WTC11 (cell line): ENCODE results near the gene CSF1. TPM values are rescaled to one million over a fixed set of nuclear protein-coding genes. Genes with fewer than 3 reads are reported as not detected.

Experiments used
- ATAC-seq: fragments of 200-7000 bp; cut with Tn5 transposase; 2 replicates; pipeline ENCODE4 v1.10.0; 2021; ENCODE audit warnings: mild to moderate bottlenecking, moderate library complexity
- CTCF ChIA-PET: fragments of 300-600 bp; sonication (Branson Sonifier 250); formaldehyde crosslinking; loops from one replicate; lab custom pipeline; 2021; ENCODE audit warnings: antibody characterized with exemption; lab: Charles Lee
- POLR2A ChIA-PET: fragments of 350-600 bp; sonication (Branson Sonifier 250); formaldehyde crosslinking; loops from one replicate; lab custom pipeline; 2021; ENCODE audit warnings: antibody characterized with exemption; lab: Charles Lee
- DNase-seq: peaks from one replicate; pipeline ENCODE4 v3.0.0; 2021; ENCODE audit warnings: low spot score
- H3K27ac Mint-ChIP-seq: 2 replicates; pipeline ENCODE4 v1.8.0; 2021; ENCODE audit warnings: mixed read lengths
- H3K27me3 Mint-ChIP-seq: 2 replicates; pipeline ENCODE4 v1.8.0; 2021; ENCODE audit warnings: low read depth, mild to moderate bottlenecking, moderate library complexity, mixed read lengths
- H3K36me3 Mint-ChIP-seq: 2 replicates; pipeline ENCODE4 v1.8.0; 2021; ENCODE audit warnings: mixed read lengths
- H3K4me1 Mint-ChIP-seq: 2 replicates; pipeline ENCODE4 v1.8.0; 2022; ENCODE audit warnings: mixed read lengths
- H3K4me3 Mint-ChIP-seq: 2 replicates; pipeline ENCODE4 v1.8.0; 2021; ENCODE audit warnings: mild to moderate bottlenecking, moderate library complexity, mixed read lengths
- H3K9me3 Mint-ChIP-seq: 2 replicates; pipeline ENCODE4 v1.8.0; 2021; ENCODE audit warnings: mixed read lengths
- ELF4 ChIP-seq: sonication (generic); formaldehyde crosslinking; IDR thresholded peaks from 2 replicates; pipeline ENCODE4 v1.8.1; 2022; ENCODE audit warnings: low read depth, mild to moderate bottlenecking, moderate library complexity, missing genetic modification reagents
- EMX1 ChIP-seq: fragments of 250-450 bp; sonication (Bioruptor Pico); IDR thresholded peaks from 2 replicates; pipeline ENCODE4 v1.8.0; 2021; ENCODE audit warnings: mild to moderate bottlenecking
- GABPB1 ChIP-seq: sonication (generic); formaldehyde crosslinking; IDR thresholded peaks from 2 replicates; pipeline ENCODE4 v1.8.1; 2023; ENCODE audit warnings: mild to moderate bottlenecking, missing genetic modification reagents
- MYBL2 ChIP-seq: sonication (generic); formaldehyde crosslinking; IDR thresholded peaks from 2 replicates; pipeline ENCODE4 v1.8.1; 2023; ENCODE audit warnings: mild to moderate bottlenecking, moderate library complexity, missing genetic modification reagents
- NFATC4 ChIP-seq: fragments of 250-450 bp; sonication (Bioruptor Pico); IDR thresholded peaks from 2 replicates; pipeline ENCODE4 v1.9.0; 2021; ENCODE audit warnings: mild to moderate bottlenecking
- NR1H2 ChIP-seq: sonication (generic); formaldehyde crosslinking; IDR thresholded peaks from 2 replicates; pipeline ENCODE4 v1.9.0; 2021; ENCODE audit warnings: mild to moderate bottlenecking, moderate library complexity, missing genetic modification reagents
- SMAD3 ChIP-seq: sonication (generic); formaldehyde crosslinking; IDR thresholded peaks from 2 replicates; pipeline ENCODE4 v1.8.0; 2022; ENCODE audit warnings: missing genetic modification reagents, mild to moderate bottlenecking, borderline replicate concordance
- ZNF138 ChIP-seq: sonication (generic); formaldehyde crosslinking; conservative IDR thresholded peaks from 2 replicates; pipeline ENCODE4 v1.8.1; 2022; ENCODE audit warnings: mild to moderate bottlenecking, moderate library complexity, missing genetic modification reagents
- ZNF232 ChIP-seq: sonication (generic); formaldehyde crosslinking; IDR thresholded peaks from 2 replicates; pipeline ENCODE4 v1.8.0; 2022; ENCODE audit warnings: mild to moderate bottlenecking, missing genetic modification reagents
- ZNF263 ChIP-seq: sonication (generic); formaldehyde crosslinking; IDR thresholded peaks from 2 replicates; pipeline ENCODE4 v1.8.1; 2022; ENCODE audit warnings: low read depth, mild to moderate bottlenecking, moderate library complexity, missing genetic modification reagents
- ZNF416 ChIP-seq: fragments of 250-450 bp; sonication (Bioruptor Pico); IDR thresholded peaks from 2 replicates; pipeline ENCODE4 v1.9.0; 2021; ENCODE audit warnings: mild to moderate bottlenecking, inconsistent platforms
- total RNA-seq: library from RNA; stranded (reverse); gene quantifications from 3 replicates; pipeline ENCODE4 v1.2.3, GENCODE V29; 2021
- TF ChIP-seq, protein P1 (sequence below): sonication (generic); formaldehyde crosslinking; IDR thresholded peaks from 2 replicates; pipeline ENCODE4 v1.8.1; 2023; ENCODE audit warnings: mild to moderate bottlenecking, missing genetic modification reagents, borderline replicate concordance
- TF ChIP-seq, protein P2 (sequence below): fragments of 250-450 bp; sonication (Bioruptor Pico); IDR thresholded peaks from 2 replicates; pipeline ENCODE4 v1.9.0; 2021; ENCODE audit warnings: mild to moderate bottlenecking
- TF ChIP-seq, protein P3 (sequence below): fragments of 250-450 bp; sonication (Bioruptor Pico); IDR thresholded peaks from 2 replicates; pipeline ENCODE4 v1.9.0; 2021; ENCODE audit warnings: moderate library complexity, mild to moderate bottlenecking, inconsistent platforms, borderline replicate concordance
- TF ChIP-seq, protein P4 (sequence below): sonication (generic); formaldehyde crosslinking; conservative IDR thresholded peaks from 2 replicates; pipeline ENCODE4 v1.8.1; 2023; ENCODE audit warnings: mild to moderate bottlenecking, low read depth, missing genetic modification reagents, moderate library complexity
- TF ChIP-seq, protein P5 (sequence below): sonication (generic); formaldehyde crosslinking; IDR thresholded peaks from 2 replicates; pipeline ENCODE4 v1.8.1; 2022; ENCODE audit warnings: missing genetic modification reagents, borderline replicate concordance

Gene CSF1
- total RNA-seq, 1 experiment from 2014 or later, result 3.0 TPM

DNA sequence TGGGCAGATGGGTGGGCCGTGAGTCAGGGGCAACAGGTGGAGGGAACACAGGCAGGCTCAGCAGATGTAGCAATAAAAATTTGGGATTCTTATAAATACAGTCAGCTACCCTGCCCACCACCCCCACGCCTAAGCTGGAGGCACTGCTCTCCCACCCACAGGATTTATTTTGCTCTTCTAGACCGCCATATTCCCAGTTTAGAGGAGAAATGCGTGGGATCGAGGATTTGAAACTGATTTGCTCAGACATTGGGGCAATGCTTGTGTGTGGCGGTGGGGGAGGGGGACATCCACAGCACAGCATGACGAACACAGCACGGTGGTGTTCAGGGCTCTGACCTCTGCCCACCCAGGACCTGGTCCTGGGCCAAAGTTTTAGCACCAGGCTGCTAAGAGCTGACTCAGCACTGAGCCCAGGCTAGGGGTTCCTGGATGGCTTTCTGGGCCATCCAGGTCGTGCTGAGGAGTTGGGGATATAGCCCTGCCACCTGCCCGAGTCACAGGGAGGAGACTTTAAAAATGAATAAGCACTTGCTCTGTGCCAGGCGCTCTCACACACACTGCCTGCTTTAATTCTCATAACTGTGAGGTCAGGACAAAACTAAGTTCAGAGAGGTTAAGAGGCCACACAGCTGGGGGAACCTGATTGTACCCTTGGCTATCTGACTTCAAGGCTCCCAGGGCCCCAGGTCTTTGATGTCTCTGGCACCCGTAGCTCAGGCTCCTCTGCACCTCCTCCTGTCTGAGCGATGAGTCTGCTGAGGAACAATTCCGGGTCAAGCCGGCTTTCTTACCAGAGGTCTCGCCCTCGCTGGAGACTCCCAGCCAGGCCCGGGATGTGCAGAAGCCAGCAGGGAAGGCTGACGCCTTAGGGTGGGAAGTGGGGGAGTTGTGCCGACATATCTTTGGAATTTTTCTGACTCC, 29.4 kb upstream of the CSF1 start (continued):
- no peak for TF ChIP-seq MYBL2 (CRISPR knock-in tag)
- TF ChIP-seq, protein P1, sequence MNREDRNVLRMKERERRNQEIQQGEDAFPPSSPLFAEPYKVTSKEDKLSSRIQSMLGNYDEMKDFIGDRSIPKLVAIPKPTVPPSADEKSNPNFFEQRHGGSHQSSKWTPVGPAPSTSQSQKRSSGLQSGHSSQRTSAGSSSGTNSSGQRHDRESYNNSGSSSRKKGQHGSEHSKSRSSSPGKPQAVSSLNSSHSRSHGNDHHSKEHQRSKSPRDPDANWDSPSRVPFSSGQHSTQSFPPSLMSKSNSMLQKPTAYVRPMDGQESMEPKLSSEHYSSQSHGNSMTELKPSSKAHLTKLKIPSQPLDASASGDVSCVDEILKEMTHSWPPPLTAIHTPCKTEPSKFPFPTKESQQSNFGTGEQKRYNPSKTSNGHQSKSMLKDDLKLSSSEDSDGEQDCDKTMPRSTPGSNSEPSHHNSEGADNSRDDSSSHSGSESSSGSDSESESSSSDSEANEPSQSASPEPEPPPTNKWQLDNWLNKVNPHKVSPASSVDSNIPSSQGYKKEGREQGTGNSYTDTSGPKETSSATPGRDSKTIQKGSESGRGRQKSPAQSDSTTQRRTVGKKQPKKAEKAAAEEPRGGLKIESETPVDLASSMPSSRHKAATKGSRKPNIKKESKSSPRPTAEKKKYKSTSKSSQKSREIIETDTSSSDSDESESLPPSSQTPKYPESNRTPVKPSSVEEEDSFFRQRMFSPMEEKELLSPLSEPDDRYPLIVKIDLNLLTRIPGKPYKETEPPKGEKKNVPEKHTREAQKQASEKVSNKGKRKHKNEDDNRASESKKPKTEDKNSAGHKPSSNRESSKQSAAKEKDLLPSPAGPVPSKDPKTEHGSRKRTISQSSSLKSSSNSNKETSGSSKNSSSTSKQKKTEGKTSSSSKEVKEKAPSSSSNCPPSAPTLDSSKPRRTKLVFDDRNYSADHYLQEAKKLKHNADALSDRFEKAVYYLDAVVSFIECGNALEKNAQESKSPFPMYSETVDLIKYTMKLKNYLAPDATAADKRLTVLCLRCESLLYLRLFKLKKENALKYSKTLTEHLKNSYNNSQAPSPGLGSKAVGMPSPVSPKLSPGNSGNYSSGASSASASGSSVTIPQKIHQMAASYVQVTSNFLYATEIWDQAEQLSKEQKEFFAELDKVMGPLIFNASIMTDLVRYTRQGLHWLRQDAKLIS (CRISPR knock-in tag), result no peak

DNA sequence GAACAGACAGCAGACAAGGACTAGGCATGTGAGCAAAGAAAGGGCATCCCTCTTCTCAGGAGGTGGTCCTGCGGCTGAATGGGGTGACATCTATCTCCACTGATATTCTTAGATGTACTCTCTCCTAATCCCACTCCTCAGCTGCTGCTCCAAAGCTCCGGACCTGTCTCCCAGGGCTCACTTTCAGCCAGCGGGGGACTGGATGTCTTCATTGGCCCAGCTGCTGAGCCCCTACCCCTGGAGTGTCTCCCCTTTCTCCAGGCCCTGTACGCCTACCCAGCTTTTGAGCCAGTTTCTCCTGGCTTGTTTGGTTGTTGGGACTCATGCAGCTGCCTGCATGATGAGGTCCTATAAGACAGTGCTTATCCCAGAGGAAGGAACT, 28.8 kb upstream of the CSF1 start:
- Mint-ChIP-seq H3K4me3 (no peak overlapping the region), H3K27me3 (no peaks in the 10 kb centered on the region), H3K9me3 (no peaks in the 10 kb centered on the region), H3K4me1 (peaks cover 40% of the 10 kb centered on the region), H3K36me3 (no peaks in the 10 kb centered on the region), H3K27ac (no peak overlapping the region)
- DNase-seq, result no peak
- ChIA-PET POLR2A (no interaction called here), CTCF (interaction anchor here (1.2 kb wide), 1 partner anchor 102 kb away, joined by 5 read pairs; the partner anchor contains the start of gene AHCYL1)
- ATAC-seq, result no peak
- TF ChIP-seq, protein P1 (CRISPR knock-in tag), result no peak
- TF ChIP-seq ZNF138, result no peak
- TF ChIP-seq SMAD3, result no peak
- TF ChIP-seq NFATC4 (CRISPR knock-in tag), result no peak
- no peak for TF ChIP-seq ZNF416 (CRISPR knock-in tag)
- TF ChIP-seq, protein P2, sequence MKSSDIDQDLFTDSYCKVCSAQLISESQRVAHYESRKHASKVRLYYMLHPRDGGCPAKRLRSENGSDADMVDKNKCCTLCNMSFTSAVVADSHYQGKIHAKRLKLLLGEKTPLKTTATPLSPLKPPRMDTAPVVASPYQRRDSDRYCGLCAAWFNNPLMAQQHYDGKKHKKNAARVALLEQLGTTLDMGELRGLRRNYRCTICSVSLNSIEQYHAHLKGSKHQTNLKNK, result no peak
- TF ChIP-seq GABPB1 (CRISPR knock-in tag), result no peak
- no peak for TF ChIP-seq EMX1 (CRISPR knock-in tag)
- no peak for TF ChIP-seq NR1H2 (CRISPR knock-in tag)
- TF ChIP-seq, protein P3, sequence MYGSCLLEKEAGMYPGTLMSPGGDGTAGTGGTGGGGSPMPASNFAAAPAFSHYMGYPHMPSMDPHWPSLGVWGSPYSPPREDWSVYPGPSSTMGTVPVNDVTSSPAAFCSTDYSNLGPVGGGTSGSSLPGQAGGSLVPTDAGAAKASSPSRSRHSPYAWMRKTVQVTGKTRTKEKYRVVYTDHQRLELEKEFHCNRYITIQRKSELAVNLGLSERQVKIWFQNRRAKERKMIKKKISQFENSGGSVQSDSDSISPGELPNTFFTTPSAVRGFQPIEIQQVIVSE, result no peak
- TF ChIP-seq ZNF263 (CRISPR knock-in tag), result no peak
- no peak for TF ChIP-seq ELF4 (CRISPR knock-in tag)
- TF ChIP-seq, protein P4, sequence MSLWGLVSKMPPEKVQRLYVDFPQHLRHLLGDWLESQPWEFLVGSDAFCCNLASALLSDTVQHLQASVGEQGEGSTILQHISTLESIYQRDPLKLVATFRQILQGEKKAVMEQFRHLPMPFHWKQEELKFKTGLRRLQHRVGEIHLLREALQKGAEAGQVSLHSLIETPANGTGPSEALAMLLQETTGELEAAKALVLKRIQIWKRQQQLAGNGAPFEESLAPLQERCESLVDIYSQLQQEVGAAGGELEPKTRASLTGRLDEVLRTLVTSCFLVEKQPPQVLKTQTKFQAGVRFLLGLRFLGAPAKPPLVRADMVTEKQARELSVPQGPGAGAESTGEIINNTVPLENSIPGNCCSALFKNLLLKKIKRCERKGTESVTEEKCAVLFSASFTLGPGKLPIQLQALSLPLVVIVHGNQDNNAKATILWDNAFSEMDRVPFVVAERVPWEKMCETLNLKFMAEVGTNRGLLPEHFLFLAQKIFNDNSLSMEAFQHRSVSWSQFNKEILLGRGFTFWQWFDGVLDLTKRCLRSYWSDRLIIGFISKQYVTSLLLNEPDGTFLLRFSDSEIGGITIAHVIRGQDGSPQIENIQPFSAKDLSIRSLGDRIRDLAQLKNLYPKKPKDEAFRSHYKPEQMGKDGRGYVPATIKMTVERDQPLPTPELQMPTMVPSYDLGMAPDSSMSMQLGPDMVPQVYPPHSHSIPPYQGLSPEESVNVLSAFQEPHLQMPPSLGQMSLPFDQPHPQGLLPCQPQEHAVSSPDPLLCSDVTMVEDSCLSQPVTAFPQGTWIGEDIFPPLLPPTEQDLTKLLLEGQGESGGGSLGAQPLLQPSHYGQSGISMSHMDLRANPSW (CRISPR knock-in tag), result no peak
- TF ChIP-seq, protein P5, sequence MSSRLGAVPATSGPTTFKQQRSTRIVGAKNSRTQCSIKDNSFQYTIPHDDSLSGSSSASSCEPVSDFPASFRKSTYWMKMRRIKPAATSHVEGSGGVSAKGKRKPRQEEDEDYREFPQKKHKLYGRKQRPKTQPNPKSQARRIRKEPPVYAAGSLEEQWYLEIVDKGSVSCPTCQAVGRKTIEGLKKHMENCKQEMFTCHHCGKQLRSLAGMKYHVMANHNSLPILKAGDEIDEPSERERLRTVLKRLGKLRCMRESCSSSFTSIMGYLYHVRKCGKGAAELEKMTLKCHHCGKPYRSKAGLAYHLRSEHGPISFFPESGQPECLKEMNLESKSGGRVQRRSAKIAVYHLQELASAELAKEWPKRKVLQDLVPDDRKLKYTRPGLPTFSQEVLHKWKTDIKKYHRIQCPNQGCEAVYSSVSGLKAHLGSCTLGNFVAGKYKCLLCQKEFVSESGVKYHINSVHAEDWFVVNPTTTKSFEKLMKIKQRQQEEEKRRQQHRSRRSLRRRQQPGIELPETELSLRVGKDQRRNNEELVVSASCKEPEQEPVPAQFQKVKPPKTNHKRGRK (CRISPR knock-in tag), result no peak
- no peak for TF ChIP-seq ZNF232 (CRISPR knock-in tag)
